Stimulated activated CD4-positive, alpha-beta T cell treated with anti-CD3 and anti-CD28 coated beads, TNF-alpha, amount 100 ng/mL, for 48 hours (primary cell): ENCODE measurements around the gene SHISA4.
"Not testable (repeated sequence)": the region's sequence is repeated elsewhere in the genome, so short reads cannot be mapped to it uniquely, and the experiment has no call there.

ENCODE experiments used
- DNase-seq, 3 donors: peaks; one replicate each; pipeline ENCODE4 v3.0.0-alpha.2; 2020; ENCODE audit warnings: low read depth in 3 of 3

SHISA4 gene, protein sequence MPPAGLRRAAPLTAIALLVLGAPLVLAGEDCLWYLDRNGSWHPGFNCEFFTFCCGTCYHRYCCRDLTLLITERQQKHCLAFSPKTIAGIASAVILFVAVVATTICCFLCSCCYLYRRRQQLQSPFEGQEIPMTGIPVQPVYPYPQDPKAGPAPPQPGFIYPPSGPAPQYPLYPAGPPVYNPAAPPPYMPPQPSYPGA

GRCh38 chr1:201888282-201889089 is at the start of gene SHISA4:
TSS of gene SHISA4 (plus strand) at chr1:201888898. CDS start at chr1:201888995, 97 bp downstream.
- DNase-seq, result no peak

DNA sequence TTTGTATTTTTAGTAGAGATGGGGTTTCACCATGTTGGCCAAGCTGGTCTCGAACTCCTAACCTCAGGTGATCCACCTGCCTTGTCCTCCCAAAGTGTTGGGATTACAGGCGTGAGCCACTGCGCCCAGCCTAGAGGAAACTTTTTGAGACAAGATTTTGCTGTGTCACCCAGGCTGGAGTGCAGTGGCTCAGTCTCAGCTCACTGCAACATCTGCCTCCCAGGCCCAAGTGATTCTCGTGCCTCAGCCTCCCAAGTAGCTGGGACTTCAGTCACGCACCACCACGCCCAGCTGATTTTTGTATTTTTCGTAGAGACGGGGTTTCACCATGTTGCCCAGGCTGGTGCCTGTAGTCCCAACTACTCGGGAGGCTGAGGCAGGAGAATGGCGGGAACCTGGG is 49.6 kb upstream of the SHISA4 start:
- DNase-seq, result not testable (repeated sequence)

- no peak for DNase-seq
Observed at GRCh38 chr1:201840055-201840454, 48.6 kb upstream of the SHISA4 start.

DNA sequence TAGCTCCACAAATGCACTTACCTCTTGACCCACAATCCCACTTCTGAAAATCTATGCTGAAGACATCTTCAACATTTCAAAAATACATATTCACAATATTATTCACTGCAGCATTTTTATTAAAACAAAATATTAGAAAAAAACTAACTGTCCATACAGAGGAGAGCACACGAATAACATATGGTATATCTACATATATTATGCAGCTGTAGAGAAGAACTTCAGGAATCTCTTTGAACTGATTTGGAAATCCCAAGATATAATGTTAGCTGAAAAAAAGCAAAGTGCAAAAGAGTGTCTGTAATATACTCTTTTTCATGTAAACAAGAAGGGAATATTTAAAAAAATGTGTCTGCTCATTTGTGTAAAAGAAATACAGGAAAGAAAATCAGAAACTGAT is 48.2 kb upstream of the SHISA4 start:
- no peak for DNase-seq

DNA sequence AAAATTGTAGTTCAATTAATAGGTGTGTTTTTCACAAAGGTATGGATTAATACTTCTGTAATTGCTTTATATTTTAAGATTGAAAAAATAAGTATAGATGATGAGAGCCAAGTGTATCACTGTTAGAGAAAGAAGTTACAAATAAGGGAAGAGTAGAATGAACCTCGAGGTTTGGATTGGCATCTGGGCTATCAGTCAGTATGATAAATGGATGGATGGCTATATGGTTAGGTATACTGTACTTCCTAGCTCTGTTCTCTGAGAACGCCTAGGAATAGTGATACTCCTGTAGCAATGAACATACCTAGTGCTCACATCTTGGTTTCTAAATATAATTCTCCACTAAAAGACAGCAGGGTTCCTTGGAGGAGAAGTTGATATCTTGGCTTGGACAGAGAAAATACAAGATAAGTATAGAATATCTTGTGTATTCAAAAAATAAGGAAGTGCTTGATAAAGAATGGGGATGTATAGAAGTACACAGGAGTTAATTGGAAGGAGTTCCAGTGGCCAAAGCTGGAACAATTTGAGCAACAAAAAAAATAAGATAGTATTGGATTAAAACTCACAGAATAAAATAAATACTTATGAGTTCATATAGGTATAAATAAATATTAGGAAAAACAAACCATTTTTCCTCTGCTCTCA is 47.3 kb upstream of the SHISA4 start:
- DNase-seq, result no peak

DNA sequence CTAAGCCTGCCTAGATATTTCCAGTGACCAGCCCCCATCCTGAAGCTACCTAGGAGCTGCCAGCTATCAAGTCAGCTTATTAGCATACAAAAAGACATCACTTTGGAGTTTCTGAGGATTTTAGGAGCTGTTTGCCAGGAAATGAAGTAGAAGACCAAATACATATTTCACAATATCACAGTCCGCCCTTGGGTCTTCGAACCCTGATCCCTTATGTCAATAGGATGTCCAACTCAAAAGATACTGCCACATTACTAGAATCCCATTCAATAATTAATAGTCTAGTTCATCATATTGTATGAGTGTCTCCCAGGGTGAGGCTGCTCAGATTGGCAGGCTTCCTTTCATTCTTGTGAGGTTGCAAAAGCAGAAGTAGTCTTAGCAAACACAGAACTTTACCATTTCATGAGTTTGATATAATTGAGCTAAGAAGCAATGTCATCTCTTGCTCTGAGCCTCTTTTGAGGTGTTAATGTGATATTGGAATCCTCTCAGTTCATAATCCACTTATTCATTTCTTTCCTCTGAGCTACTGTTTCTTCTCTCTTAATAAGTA is 46.1 kb upstream of the SHISA4 start:
- no peak for DNase-seq

GRCh38 chr1:201845331-201846083 is 43.2 kb upstream of the SHISA4 start:
- DNase-seq, result no peak

GRCh38 chr1:201847150-201847549 is 41.5 kb upstream of the SHISA4 start:
- no peak for DNase-seq

GRCh38 chr1:201848230-201848629 is 40.5 kb upstream of the SHISA4 start:
- no peak for DNase-seq

- DNase-seq, result no peak
Observed at GRCh38 chr1:201849372-201850052, 39.2 kb upstream of the SHISA4 start.

GRCh38 chr1:201850053-201850397 is 38.7 kb upstream of the SHISA4 start:
- DNase-seq, result no peak

GRCh38 chr1:201851949-201852348 is 36.7 kb upstream of the SHISA4 start:
- DNase-seq, result no peak

DNA sequence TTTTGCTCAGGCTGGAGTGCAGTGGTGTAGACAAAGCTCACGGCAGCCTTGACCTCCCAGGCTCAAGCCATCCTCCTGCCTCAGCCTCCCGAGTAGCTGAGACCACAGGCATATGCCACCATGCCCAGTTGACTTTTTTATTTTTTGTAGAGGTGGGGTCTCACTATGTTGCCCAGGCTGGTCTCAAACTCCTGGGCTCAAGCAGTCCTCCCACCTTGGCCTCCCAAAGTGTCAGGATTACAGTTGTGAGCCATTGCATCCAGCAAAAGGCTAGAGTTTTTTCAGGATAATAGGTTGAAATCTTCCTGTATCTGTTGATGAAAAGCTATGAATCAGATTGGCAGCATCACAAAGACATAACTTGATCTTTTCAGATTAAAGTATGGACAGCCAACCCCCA is 32.0 kb upstream of the SHISA4 start:
- not testable (repeated sequence) for DNase-seq

DNA sequence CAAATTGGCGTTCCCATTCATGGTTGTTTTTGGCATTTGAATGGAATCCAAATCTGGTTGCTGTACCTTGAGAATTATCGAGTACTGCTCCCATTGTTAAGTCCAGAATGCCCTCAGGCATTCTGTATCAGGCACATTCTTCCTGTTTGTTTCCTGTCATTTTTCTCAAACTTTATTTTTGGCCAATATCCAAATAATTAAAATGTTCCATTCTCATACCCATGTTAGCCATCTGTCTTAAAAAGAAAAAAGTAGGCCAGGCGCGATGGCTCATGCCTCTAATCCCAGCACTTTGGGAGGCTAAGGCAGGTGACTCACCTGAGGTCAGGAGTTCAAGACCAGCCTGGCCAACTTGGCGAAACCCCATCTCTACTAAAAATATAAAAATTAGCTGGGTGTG is 29.3 kb upstream of the SHISA4 start:
- DNase-seq, result no peak

- DNase-seq, result no peak
Observed at GRCh38 chr1:201861448-201861847, 27.2 kb upstream of the SHISA4 start.

- no peak for DNase-seq
Observed at GRCh38 chr1:201870397-201870796, 18.3 kb upstream of the SHISA4 start.

DNA sequence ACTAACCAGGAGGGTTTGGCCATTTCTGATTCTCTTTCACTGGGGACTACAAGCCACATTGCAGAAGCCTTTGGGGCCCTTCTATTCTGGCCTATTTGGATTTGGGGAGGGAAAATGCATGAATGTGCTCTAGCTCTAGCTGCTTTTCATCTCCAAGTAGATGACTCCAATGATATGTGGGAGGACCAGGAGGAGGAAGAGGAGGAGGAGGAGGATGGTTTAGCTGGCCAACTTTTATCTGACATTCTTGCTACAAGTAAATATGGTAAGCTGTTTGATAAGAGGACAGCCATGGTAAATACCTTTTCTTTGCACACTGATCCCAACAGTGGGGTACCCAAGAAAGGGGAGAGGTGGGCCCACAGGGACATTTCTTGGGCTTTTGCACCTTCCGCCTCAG is 14.0 kb upstream of the SHISA4 start:
- no peak for DNase-seq

DNA sequence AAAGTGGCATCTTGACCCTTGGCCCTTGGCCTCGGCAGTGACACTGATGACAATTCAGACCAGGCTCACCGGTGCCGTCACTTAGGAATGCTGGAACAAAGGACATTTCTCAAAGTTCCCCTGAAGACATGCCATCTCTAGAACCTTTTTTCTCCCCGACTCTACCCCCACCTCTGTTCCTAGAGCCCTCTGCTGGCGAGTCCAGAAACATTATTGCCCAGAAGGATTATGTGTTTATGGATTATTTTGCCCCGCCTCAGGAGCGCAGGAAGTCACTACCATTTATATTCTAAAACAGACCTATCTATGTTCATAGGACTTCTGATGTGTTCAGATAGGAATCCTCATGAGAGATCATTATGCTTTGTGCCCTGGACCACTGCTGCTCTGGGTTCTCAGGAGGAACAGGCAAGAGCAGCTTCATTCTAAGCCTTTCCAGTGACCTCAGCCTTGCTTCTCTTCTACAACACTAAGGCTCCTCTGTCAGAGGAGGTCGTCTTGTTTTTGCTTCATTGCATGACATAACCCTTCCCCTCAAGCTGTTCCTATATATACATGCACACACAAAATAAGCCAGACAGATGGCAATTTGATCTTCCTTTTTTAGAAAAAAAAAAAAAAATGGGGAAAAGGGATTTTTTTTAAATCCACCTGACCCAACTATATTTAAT is 12.4 kb upstream of the SHISA4 start:
- no peak for DNase-seq

GRCh38 chr1:201877877-201878401 is 10.8 kb upstream of the SHISA4 start:
- DNase-seq, result no peak

GRCh38 chr1:201880928-201881571 is 7.6 kb upstream of the SHISA4 start:
- DNase-seq, result no peak
